Vagina (tissue), 2 donors: ENCODE data around the gene SERGEF. TPM values are rescaled to one million over a fixed set of nuclear protein-coding genes. Genes with fewer than 3 reads are reported as not detected.

Source experiments
- DNase-seq, 2 donors: peaks; one replicate each; pipeline ENCODE4 v3.0.0-alpha.2; 2017; ENCODE audit errors: extremely low spot score in 2 of 2
- H3K27ac ChIP-seq: fragments of 200-600 bp; sonication (generic); one replicate; pipeline ENCODE4 v1.5.1; 2019
- H3K27me3 ChIP-seq: fragments of 200-600 bp; sonication (generic); one replicate; pipeline ENCODE4 v1.5.1; 2019
- H3K36me3 ChIP-seq, 2 donors: fragments of 200-600 bp; sonication (generic); one replicate each; pipeline ENCODE4 v1.5.1; 2017 to 2019
- H3K4me1 ChIP-seq: fragments of 200-600 bp; sonication (generic); one replicate; pipeline ENCODE4 v1.5.1; 2019
- H3K4me3 ChIP-seq, 2 donors: fragments of 200-600 bp; sonication (generic); 1 replicate in 1 of 2; 2 replicates in 1 of 2; pipeline ENCODE4 v1.5.1; 2016 to 2019
- H3K9me3 ChIP-seq: fragments of 200-600 bp; sonication (generic); one replicate; pipeline ENCODE4 v1.5.1; 2019
- CTCF ChIP-seq, 3 experiments: fragments of 450-650 bp in 2 of 3; fragments of 200-600 bp in 1 of 3; sonication (generic) in 1 of 3; IDR thresholded peaks; one replicate each; pipeline ENCODE4 v1.5.1; 2017 to 2019; ENCODE audit warnings: antibody characterized with exemption in 3 of 3, mild to moderate bottlenecking in 2 of 3, moderate library complexity in 2 of 3
- POLR2A ChIP-seq, 2 donors: fragments of 450-650 bp; IDR thresholded peaks; one replicate each; pipeline ENCODE4 v1.6.1; 2017; ENCODE audit warnings: antibody characterized with exemption in 2 of 2, mild to moderate bottlenecking in 2 of 2, moderate library complexity in 2 of 2
- POLR2AphosphoS5 ChIP-seq, 2 donors: sonication (generic); formaldehyde crosslinking; IDR thresholded peaks; one replicate each; pipeline ENCODE4 v1.9.0; 2017; ENCODE audit warnings: antibody characterized with exemption in 2 of 2, mild to moderate bottlenecking in 2 of 2, low read depth in 1 of 2; ENCODE audit not compliant: insufficient read depth in 1 of 2
- intact Hi-C: fragments of 100-400 bp; cut with DNase I; formaldehyde crosslinking; loops from one replicate; pipeline ENCODE4 v1.15.1; 2023
- total RNA-seq: library from RNA; depleted of rRNA; stranded (reverse); fragments of >200 nt; gene quantifications from one replicate; pipeline ENCODE4 v1.2.3, GENCODE V29; 2016

The SERGEF gene
- total RNA-seq, 1 donor from 2014 or later = 30.7 TPM

DNA sequence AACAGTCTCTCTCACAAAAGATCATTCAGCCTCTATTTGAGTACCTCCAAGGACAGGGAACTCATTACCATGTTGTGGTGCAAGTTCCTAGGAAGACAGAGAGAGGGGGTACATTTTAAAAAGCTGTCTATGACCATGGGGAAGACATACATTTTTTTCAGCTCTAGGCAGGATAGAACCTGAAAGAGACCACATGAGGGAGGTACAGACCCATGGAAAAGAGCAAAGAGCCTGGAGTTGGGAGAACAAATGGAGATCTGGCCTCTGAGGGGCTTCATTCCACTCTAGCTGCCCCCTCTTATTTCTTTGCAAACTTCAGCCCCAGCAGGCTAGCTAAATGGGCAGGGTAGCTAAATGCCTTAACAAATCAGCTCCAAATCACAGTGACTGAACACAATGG, 241.9 kb downstream of the SERGEF start:
- intact Hi-C loops = no loop called here
- no peaks in the 10 kb centered on the region for H3K9me3 ChIP-seq
- DNase-seq = no peak
- no peak overlapping the region for H3K4me3 ChIP-seq
- H3K4me1 ChIP-seq = peaks cover 5% of the 10 kb centered on the region
- no peaks in the 10 kb centered on the region for H3K36me3 ChIP-seq
- TF ChIP-seq POLR2AphosphoS5 (IDR thresholded peaks at IDR 0.05; ENCODE audit: insufficient read depth in 1 of 2, low read depth in 1 of 2) (no peak), CTCF (IDR thresholded peaks at IDR 0.05) (no peak)
- no peak overlapping the region for H3K27ac ChIP-seq
- no peaks in the 10 kb centered on the region for H3K27me3 ChIP-seq

DNA sequence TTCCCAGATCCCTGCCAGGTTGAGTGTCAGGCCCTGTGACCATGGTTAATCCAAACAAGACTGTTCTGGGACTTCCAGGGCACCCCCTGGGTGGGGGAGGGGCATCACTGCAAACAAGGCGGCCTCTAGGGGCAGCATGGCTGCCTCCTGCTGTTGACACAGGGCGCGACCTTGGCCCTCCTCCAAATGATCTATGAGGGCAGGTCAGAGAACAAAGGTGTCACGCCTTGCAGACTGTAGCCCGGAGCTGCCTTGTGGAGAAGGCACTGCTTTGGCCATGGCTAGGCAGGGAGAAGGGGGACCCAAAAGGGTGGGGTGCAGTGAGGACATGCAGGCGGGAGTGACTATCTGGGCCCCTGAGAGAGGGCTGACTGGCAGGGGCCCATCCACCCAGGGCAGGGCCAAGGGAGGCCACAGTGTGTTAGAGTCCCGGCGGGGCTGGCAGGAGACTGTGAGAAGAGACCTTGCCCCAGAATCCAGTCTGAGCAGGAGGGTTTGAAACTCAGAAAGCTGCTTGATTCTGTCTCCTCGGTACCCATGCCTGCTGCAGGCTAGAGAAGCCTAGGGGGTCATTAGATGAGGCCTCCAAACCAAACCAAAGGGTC, 242.7 kb downstream of the SERGEF start:
- TF ChIP-seq POLR2A (IDR thresholded peaks at IDR 0.05) (no peak), POLR2AphosphoS5 (IDR thresholded peaks at IDR 0.05; ENCODE audit: insufficient read depth in 1 of 2, low read depth in 1 of 2) (no peak), CTCF (IDR thresholded peaks at IDR 0.05) (no peak)
- Histone ChIP-seq H3K27ac (no peak overlapping the region), H3K27me3 (no peaks in the 10 kb centered on the region), H3K4me1 (peaks cover 5% of the 10 kb centered on the region), H3K36me3 (no peaks in the 10 kb centered on the region), H3K4me3 (no peak overlapping the region), H3K9me3 (no peaks in the 10 kb centered on the region)
- DNase-seq = no peak
- intact Hi-C loops = no loop called here

DNA sequence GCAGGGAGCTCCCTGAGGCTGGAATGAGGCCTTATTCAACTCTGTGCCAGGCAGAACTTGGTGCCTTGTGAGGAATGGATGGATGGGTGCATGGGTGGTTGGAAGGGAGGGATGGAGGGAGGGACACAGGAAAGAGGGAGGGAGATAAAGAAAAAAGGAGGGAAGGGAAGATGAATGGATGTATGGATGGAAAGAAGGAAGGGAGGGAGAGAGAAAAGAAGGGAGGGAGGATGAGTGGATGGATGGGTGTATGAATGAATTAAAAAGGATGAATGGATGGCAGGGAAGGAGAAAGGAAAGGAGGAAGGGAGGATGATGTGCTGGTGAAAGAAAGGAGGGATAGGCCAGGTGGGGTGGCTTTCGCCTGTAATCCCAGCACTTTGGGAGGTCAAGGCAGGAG, 243.6 kb downstream of the SERGEF start:
- Histone ChIP-seq H3K4me1 (peaks cover 5% of the 10 kb centered on the region), H3K27ac (no peak overlapping the region), H3K36me3 (no peaks in the 10 kb centered on the region), H3K27me3 (no peaks in the 10 kb centered on the region), H3K4me3 (no peak overlapping the region), H3K9me3 (no peaks in the 10 kb centered on the region)
- DNase-seq = no peak
- intact Hi-C loops = no loop called here
- TF ChIP-seq POLR2AphosphoS5 (IDR thresholded peaks at IDR 0.05; ENCODE audit: insufficient read depth in 1 of 2, low read depth in 1 of 2) (no peak), POLR2A (IDR thresholded peaks at IDR 0.05) (no peak), CTCF (IDR thresholded peaks at IDR 0.05) (no peak)

DNA sequence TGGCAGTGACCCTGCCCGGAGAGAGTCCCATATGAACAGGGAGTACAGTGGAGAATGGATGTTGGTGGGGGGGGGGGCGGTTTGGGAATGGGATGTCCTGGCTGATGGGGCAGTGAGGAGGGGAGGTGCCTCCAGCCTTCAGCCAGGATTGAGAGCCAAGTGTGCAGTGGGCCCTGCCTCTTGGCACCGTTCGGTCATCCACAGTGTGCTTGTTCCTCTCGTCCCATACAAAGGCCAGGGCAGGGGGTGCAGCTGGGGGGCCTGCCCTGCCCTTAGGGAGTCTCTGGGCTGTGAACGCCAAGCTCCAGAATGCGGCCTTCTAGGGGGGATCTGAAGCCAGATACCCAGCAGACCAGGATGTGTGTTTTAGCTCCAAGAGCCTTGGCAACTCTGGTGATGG, 244.3 kb downstream of the SERGEF start:
- intact Hi-C loops = no loop called here
- Histone ChIP-seq H3K36me3 (no peaks in the 10 kb centered on the region), H3K27ac (no peak overlapping the region), H3K27me3 (no peaks in the 10 kb centered on the region), H3K4me3 (no peak overlapping the region), H3K4me1 (peaks cover 5% of the 10 kb centered on the region), H3K9me3 (no peaks in the 10 kb centered on the region)
- no peak for DNase-seq
- TF ChIP-seq POLR2AphosphoS5 (IDR thresholded peaks at IDR 0.05; ENCODE audit: insufficient read depth in 1 of 2, low read depth in 1 of 2) (no peak), POLR2A (IDR thresholded peaks at IDR 0.05) (no peak), CTCF (IDR thresholded peaks at IDR 0.05) (no peak)

DNA sequence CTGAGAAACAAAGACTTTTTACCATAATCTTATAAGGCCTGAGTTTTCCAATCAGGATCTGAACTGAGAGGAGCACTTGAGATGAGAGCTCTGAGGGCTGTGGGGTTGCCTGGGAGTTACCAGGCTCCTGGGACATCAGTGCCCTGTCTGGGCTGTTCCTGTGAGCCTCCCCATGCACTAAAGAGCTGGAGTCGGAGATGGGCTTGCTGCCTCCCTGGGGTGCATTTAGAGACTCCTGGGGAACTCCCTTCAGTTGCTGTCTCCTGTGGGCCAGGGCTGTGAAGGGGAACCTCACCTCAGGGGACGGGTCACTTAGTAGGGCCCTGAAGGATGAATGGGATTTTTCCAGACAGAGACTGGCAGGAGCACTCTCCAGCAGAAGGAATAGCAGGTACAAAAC, 244.9 kb downstream of the SERGEF start:
- no peak for DNase-seq
- no peak overlapping the region for H3K4me3 ChIP-seq
- peaks cover 5% of the 10 kb centered on the region for H3K4me1 ChIP-seq
- no peak overlapping the region for H3K27ac ChIP-seq
- TF ChIP-seq CTCF (IDR thresholded peaks at IDR 0.05) = no peak
- no peak for TF ChIP-seq POLR2AphosphoS5 (IDR thresholded peaks at IDR 0.05; ENCODE audit: insufficient read depth in 1 of 2, low read depth in 1 of 2)
- no peak for TF ChIP-seq POLR2A (IDR thresholded peaks at IDR 0.05)
- no peaks in the 10 kb centered on the region for H3K36me3 ChIP-seq
- H3K9me3 ChIP-seq = no peaks in the 10 kb centered on the region
- no peaks in the 10 kb centered on the region for H3K27me3 ChIP-seq
- intact Hi-C loops = no loop called here
